ENCODE results near the gene RALB. TPM values are rescaled to one million over a fixed set of nuclear protein-coding genes. Genes with fewer than 3 reads are reported as not detected.
"Not testable (repeated sequence)": the region's sequence is repeated elsewhere in the genome, so short reads cannot be mapped to it uniquely, and the experiment has no call there.

Gene RALB
- total RNA-seq, 1 experiment from 2014 or later = 17.1 TPM

- TF ChIP-seq GABPB1 (CRISPR knock-in tag; IDR thresholded peaks at IDR 0.05) = no peak
- no peak for TF ChIP-seq TCF7 (CRISPR knock-in tag; IDR thresholded peaks at IDR 0.05; ENCODE audit: low read depth)
- no peak for TF ChIP-seq IRF1 (CRISPR knock-in tag; IDR thresholded peaks at IDR 0.05)
- no peak for TF ChIP-seq AR (CRISPR knock-in tag; IDR thresholded peaks at IDR 0.05)
Observed at GRCh38 chr2:120258196-120258595, 5.5 kb downstream of the RALB start (continued).

GRCh38 chr2:120259939-120260338 is 7.3 kb downstream of the RALB start:
- DNase-seq (ENCODE audit: low spot score); H3K4me3 Mint-ChIP-seq; H3K27me3 Mint-ChIP-seq (ENCODE audit: low read depth); ATAC-seq; POLR2A ChIA-PET; H3K27ac Mint-ChIP-seq; CTCF ChIA-PET: not testable (repeated sequence)
- peaks cover 17% of the 10 kb centered on the region for H3K4me1 Mint-ChIP-seq
- peaks cover 18% of the 10 kb centered on the region for H3K36me3 Mint-ChIP-seq
- H3K9me3 Mint-ChIP-seq = peaks cover 11% of the 10 kb centered on the region

GRCh38 chr2:120260736-120261135 is 8.1 kb downstream of the RALB start:
- Mint-ChIP-seq H3K4me1 (peaks cover 14% of the 10 kb centered on the region), H3K36me3 (peaks cover 18% of the 10 kb centered on the region), H3K27ac (no peak overlapping the region), H3K9me3 (peaks cover 11% of the 10 kb centered on the region), H3K4me3 (no peak overlapping the region), H3K27me3 (ENCODE audit: low read depth) (no peaks in the 10 kb centered on the region; the same call in 1 of the 2 replicates)
- CTCF ChIA-PET = no interaction called here
- TF ChIP-seq SMAD3 (CRISPR knock-in tag; IDR thresholded peaks at IDR 0.05; ENCODE audit: borderline replicate concordance) (no peak), OVOL2 (CRISPR knock-in tag; IDR thresholded peaks at IDR 0.05; ENCODE audit: borderline replicate concordance) (no peak), ZNF219 (CRISPR knock-in tag; IDR thresholded peaks at IDR 0.05; ENCODE audit: borderline replicate concordance) (no peak), PRRX2 (CRISPR knock-in tag; IDR thresholded peaks at IDR 0.05) (no peak)
- POLR2A ChIA-PET = interaction anchor here (1.3 kb wide), 1 partner anchor 14 kb away, joined by 3 read pairs; no protein-coding TSS in a partner anchor
- DNase-seq (ENCODE audit: low spot score) (no peak), ATAC-seq (no peak)

- POLR2A ChIA-PET = interaction anchor here (1.3 kb wide), 1 partner anchor 14 kb away, joined by 3 read pairs; no protein-coding TSS in a partner anchor
- H3K4me1 Mint-ChIP-seq = peaks cover 6% of the 10 kb centered on the region
- no peak overlapping the region for H3K27ac Mint-ChIP-seq
- peaks cover 11% of the 10 kb centered on the region for H3K9me3 Mint-ChIP-seq
- no peak for DNase-seq (ENCODE audit: low spot score)
- CTCF ChIA-PET = interaction anchor here (0.7 kb wide), 1 partner anchor 52 kb away, joined by 5 read pairs; no protein-coding TSS in a partner anchor
- H3K36me3 Mint-ChIP-seq = peaks cover 18% of the 10 kb centered on the region
- no peak overlapping the region for H3K4me3 Mint-ChIP-seq
- no peak for ATAC-seq
- TF ChIP-seq MLX (CRISPR knock-in tag; IDR thresholded peaks at IDR 0.05) (no peak), ZMAT4 (CRISPR knock-in tag; IDR thresholded peaks at IDR 0.05) (no peak), SMAD3 (CRISPR knock-in tag; IDR thresholded peaks at IDR 0.05; ENCODE audit: borderline replicate concordance) (no peak), ATF3 (CRISPR knock-in tag; conservative IDR thresholded peaks at IDR 0.05) (no peak), ZBTB43 (CRISPR knock-in tag; IDR thresholded peaks at IDR 0.05) (no peak), ZNF219 (CRISPR knock-in tag; IDR thresholded peaks at IDR 0.05; ENCODE audit: borderline replicate concordance) (no peak), ETV6 (CRISPR knock-in tag; IDR thresholded peaks at IDR 0.05) (no peak), OVOL2 (CRISPR knock-in tag; IDR thresholded peaks at IDR 0.05; ENCODE audit: borderline replicate concordance) (no peak), TP53 (CRISPR knock-in tag; IDR thresholded peaks at IDR 0.05) (no peak), TEAD4 (CRISPR knock-in tag; IDR thresholded peaks at IDR 0.05) (no peak)
- H3K27me3 Mint-ChIP-seq (ENCODE audit: low read depth) = no peaks in the 10 kb centered on the region
Observed at GRCh38 chr2:120261387-120262006, 8.8 kb downstream of the RALB start.
